Duodenal mucosa (tissue), 2 donors: ENCODE results near the gene UGT2B10.
"Not testable (repeated sequence)": the region's sequence is repeated elsewhere in the genome, so short reads cannot be mapped to it uniquely, and the experiment has no call there.

Experiments
- H3K27ac ChIP-seq: one replicate; pipeline ENCODE4 v1.7.0; 2013; ENCODE audit warnings: low read depth, low read length
- H3K27me3 ChIP-seq, 2 donors: one replicate each; pipeline ENCODE4 v1.7.0; 2013; ENCODE audit warnings: low read length in 2 of 2, control low read depth in 1 of 2; ENCODE audit not compliant: insufficient read depth in 2 of 2, control insufficient read depth in 1 of 2
- H3K36me3 ChIP-seq, 2 donors: one replicate each; pipeline ENCODE4 v1.7.0; 2013; ENCODE audit warnings: low read length in 2 of 2, control low read depth in 1 of 2; ENCODE audit not compliant: insufficient read depth in 2 of 2, control insufficient read depth in 1 of 2
- H3K4me1 ChIP-seq, 2 donors: one replicate each; pipeline ENCODE4 v1.7.0; 2013; ENCODE audit warnings: low read length in 2 of 2, control low read depth in 1 of 2; ENCODE audit not compliant: insufficient read depth in 2 of 2, control insufficient read depth in 1 of 2
- H3K4me3 ChIP-seq, 2 donors: one replicate each; pipeline ENCODE4 v1.7.0; 2013; ENCODE audit warnings: low read length in 2 of 2, low read depth in 1 of 2
- H3K9ac ChIP-seq, 2 donors: one replicate each; pipeline ENCODE4 v1.7.0; 2013; ENCODE audit warnings: low read length in 2 of 2, low read depth in 1 of 2
- H3K9me3 ChIP-seq, 2 donors: one replicate each; pipeline ENCODE4 v1.7.0; 2013; ENCODE audit warnings: low read length in 2 of 2, control low read depth in 1 of 2; ENCODE audit not compliant: control insufficient read depth in 1 of 2

Gene UGT2B10

DNA sequence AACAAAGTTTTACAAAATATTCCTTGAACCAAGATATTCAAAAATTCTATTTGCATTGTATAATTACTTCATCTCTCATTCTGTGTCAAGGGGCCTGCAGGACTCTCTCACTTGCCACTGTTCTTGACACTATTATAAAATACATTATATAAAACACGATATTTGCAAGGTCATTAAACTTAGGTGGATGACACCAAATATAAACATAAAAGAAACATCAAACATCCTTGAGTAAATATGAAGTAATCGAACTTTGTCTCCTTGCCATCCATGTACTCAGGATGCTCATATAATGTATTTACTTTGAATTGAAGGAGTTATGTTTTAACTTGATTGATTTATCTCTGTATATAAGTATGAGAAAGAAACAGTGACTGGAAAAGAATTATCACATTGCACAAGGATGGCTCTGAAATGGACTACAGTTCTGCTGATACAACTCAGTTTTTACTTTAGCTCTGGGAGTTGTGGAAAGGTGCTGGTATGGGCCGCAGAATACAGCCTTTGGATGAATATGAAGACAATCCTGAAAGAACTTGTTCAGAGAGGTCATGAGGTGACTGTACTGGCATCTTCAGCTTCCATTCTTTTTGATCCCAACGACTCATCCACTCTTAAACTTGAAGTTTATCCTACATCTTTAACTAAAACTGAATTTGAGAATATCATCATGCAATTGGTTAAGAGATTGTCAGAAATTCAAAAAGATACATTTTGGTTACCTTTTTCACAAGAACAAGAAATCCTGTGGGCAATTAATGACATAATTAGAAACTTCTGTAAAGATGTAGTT is at the start of gene UGT2B10:
Gene UGT2B10 (plus strand): TSS at position 378 of the 793 bp plus-strand sequence. CDS start 26 bp downstream, at position 404.
- H3K36me3 ChIP-seq, H3K9me3 ChIP-seq, H3K4me1 ChIP-seq, H3K27ac ChIP-seq, H3K27me3 ChIP-seq, H3K4me3 ChIP-seq, H3K9ac ChIP-seq: not testable (repeated sequence)

DNA sequence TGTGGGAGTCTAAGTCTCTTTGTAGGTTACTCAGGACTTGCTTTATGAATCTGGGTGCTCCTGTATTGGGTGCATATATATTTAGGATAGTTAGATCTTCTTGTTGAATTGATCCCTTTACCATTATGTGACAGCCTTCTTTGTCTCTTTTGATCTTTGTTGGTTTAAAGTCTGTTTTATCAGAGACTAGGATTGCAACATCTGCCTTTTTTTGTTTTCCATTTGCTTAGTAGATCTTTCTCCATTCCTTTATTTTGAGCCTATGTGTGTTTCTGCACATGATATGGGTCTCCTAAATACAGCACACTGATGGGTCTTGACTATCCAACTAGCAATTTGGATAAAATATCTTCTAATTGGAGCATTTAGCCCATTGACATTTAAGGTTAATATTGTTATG is 44.0 kb upstream of the UGT2B10 start:
- H3K36me3 ChIP-seq, H3K27me3 ChIP-seq, H3K27ac ChIP-seq, H3K9ac ChIP-seq, H3K4me3 ChIP-seq, H3K9me3 ChIP-seq, H3K4me1 ChIP-seq: not testable (repeated sequence)

DNA sequence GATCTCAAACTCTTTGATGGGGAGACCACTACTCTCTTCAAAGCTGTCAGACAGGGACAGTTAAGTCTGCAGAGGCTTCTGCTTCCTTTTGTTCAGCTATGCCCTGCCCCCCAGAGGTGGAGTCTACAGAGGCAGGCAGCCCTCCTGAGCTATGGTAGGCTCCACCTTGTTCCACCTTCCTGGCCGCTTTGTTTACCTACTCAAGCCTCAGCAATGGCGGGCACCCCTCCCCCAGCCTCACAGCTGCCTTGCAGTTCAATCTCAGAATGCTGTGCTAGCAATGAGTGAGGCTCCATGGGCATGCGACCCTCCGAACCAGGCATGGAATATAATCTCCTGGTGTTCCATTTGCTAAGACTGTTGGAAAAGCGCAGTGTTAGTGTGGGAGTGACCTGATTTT is 42.1 kb upstream of the UGT2B10 start:
- no peak overlapping the region for H3K9ac ChIP-seq
- no peaks in the 10 kb centered on the region for H3K27me3 ChIP-seq
- no peak overlapping the region for H3K4me3 ChIP-seq
- H3K4me1 ChIP-seq, result no peaks in the 10 kb centered on the region
- no peaks in the 10 kb centered on the region for H3K9me3 ChIP-seq
- H3K36me3 ChIP-seq, result no peaks in the 10 kb centered on the region
- H3K27ac ChIP-seq, result no peak overlapping the region

DNA sequence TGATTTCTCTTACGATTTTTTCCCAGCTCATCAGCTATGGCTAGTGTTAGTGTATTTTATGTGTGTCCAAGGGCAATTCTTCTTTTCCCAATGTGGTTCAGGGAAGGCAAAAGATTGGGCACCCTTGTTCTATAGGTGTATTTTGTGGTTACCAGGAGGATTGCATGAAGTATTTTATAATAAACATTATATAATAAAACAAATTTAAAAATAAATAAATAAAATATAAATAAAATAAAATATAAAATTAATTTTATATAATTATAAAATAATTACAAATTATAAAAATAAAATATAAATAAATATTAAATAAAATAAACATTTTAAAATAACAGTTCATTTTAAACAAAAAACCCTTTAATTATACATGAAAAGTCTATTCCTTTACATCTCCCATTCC is 35.6 kb upstream of the UGT2B10 start:
- Histone ChIP-seq H3K9ac (no peak overlapping the region), H3K4me3 (no peak overlapping the region), H3K4me1 (no peaks in the 10 kb centered on the region), H3K9me3 (no peaks in the 10 kb centered on the region), H3K36me3 (no peaks in the 10 kb centered on the region), H3K27ac (no peak overlapping the region), H3K27me3 (no peaks in the 10 kb centered on the region)

DNA sequence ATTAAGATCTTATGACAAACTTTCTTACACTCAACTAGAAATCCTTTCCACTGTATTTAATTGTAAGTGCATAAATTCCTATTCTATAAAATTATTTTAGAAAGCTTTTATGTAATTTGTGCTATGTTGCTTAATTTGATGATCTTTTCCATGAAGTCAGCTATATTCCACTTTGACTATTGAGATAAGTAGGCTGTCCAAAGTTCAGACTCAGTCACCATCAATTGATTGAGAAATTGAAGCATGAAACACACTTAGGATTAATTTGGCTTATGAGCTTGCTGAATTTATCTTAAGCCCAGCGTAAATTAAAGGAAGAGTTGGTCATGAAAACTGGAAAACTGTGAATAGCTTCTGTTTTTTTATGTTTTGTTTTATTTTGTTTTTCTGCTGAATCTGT is 18.7 kb upstream of the UGT2B10 start:
- no peaks in the 10 kb centered on the region for H3K36me3 ChIP-seq
- no peaks in the 10 kb centered on the region for H3K9me3 ChIP-seq
- no peak overlapping the region for H3K27ac ChIP-seq
- H3K9ac ChIP-seq, result no peak overlapping the region
- H3K4me1 ChIP-seq, result no peaks in the 10 kb centered on the region
- no peak overlapping the region for H3K4me3 ChIP-seq
- H3K27me3 ChIP-seq, result no peaks in the 10 kb centered on the region

DNA sequence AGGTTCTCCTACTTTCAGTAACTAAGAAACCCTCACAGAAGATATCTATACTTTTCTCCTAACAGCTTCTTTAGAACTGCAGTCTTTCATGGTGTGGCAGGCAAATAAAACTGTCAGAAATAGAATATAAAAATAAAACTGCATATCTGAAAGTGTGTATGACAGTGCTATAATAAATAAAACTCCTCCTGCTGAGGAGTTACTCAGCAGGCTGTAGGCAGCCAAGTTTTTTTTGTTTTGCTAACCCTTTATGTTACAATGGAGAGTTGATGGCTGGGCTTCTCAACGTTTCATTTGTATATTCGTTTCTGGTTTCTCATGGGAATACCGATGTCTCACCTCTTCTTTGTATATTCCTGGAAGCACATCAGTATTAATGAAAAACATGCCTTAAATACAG is 18.2 kb upstream of the UGT2B10 start:
- no peak overlapping the region for H3K4me3 ChIP-seq
- no peaks in the 10 kb centered on the region for H3K9me3 ChIP-seq
- H3K27me3 ChIP-seq, result no peaks in the 10 kb centered on the region
- no peak overlapping the region for H3K27ac ChIP-seq
- no peak overlapping the region for H3K9ac ChIP-seq
- H3K4me1 ChIP-seq, result no peaks in the 10 kb centered on the region
- no peaks in the 10 kb centered on the region for H3K36me3 ChIP-seq

DNA sequence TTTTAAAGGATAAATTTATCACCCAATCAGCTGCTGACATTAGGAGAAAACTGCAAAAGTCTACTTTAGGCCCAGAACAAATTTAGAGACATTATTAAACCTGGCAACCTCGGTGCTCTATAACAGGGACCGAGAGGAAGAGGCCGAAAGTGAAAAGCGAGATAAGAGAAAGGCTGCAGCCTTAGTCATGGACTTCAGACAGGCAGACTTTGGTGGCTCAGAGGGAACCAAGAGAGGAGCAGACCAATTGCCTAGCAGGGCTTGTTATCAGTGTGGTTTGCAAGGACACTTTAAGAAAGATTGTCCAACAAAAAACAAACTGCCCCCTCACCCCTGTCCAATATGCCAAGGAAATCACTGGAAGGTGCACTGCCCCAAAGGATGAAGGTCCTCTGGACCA is 12.8 kb upstream of the UGT2B10 start:
- Histone ChIP-seq H3K4me1 (no peaks in the 10 kb centered on the region), H3K27ac (no peak overlapping the region), H3K9me3 (peaks cover 0 to 2% of the 10 kb centered on the region in 2 donors), H3K27me3 (no peaks in the 10 kb centered on the region), H3K36me3 (no peaks in the 10 kb centered on the region), H3K4me3 (no peak overlapping the region), H3K9ac (no peak overlapping the region)

DNA sequence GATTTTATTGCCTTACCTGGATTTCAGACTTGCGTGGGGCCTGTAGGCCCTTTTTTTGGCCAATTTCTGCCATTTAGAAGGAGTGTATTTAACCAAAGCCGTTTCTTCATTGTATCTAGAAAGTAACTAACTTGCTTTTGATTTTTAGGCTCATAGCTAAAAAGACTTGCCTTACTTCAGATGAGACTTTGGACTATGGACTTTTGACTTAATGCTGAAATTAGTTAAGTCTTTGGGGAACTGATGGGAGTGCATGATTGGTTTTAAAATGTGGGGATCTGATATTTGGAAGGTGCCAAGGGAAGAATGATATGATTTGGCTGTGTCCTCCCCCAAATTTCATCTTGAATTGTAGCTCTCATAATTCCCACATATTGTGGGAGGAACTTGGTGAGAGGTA is 7.7 kb upstream of the UGT2B10 start:
- H3K9ac ChIP-seq, result no peak overlapping the region
- H3K36me3 ChIP-seq, result no peaks in the 10 kb centered on the region
- H3K4me1 ChIP-seq, result no peaks in the 10 kb centered on the region
- H3K27ac ChIP-seq, result no peak overlapping the region
- H3K4me3 ChIP-seq, result no peak overlapping the region
- H3K9me3 ChIP-seq, result peaks cover 0 to 2% of the 10 kb centered on the region in 2 donors
- H3K27me3 ChIP-seq, result no peaks in the 10 kb centered on the region

DNA sequence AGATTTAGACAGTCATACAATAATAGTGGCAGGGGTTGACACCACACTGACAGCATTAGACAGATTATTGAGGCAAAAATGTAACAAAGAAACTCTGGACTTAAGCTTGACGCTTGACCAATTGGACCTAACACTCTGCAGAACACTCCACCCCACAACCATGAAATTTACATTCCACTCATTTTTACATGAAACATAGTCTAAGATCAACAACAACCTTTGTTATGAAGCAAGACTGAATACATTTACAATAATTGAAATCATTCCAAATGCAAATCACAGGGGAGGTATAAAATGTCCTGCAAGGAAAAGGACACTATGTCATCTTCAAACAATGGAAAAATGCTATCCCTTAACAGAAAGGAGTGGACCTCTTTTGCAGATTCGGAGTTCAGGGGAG is 4.9 kb upstream of the UGT2B10 start:
- Histone ChIP-seq H3K9ac (no peak overlapping the region), H3K27me3 (no peaks in the 10 kb centered on the region), H3K4me1 (no peaks in the 10 kb centered on the region), H3K27ac (no peak overlapping the region), H3K4me3 (no peak overlapping the region), H3K9me3 (peaks cover 0 to 2% of the 10 kb centered on the region in 2 donors), H3K36me3 (no peaks in the 10 kb centered on the region)

DNA sequence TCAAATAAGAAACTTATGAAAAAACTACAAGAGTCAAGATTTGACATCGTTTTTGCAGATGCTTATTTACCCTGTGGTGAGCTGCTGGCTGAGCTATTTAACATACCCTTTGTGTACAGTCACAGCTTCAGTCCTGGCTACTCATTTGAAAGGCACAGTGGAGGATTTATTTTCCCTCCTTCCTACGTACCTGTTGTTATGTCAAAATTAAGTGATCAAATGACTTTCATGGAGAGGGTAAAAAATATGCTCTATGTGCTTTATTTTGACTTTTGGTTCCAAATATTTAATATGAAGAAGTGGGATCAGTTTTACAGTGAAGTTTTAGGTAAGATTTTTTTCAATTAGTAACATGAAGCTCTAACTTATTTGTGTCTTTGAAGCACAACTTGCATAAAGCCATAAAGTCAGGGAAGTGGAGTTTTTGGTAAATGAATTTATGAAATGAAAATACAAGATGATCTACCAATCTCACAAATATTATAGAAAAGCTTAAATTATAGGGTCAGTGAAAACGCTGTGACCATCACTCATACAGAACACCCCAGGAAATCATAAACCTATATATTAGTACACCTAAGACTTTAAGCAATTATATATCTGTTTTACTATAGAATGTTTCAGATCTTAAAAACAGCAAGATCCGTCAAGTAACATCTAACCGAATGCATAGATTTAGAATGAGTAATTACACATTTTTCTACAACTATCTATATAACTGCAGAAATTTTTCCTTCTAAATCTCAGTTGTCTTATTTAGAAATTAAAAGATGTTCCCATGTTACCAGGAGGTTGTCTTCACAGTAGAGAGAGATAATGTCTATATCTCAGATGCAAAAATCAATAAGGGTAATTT is 844 bp downstream of the UGT2B10 start:
- not testable (repeated sequence) for H3K27ac ChIP-seq, H3K27me3 ChIP-seq, H3K9me3 ChIP-seq, H3K36me3 ChIP-seq, H3K4me3 ChIP-seq, H3K4me1 ChIP-seq, H3K9ac ChIP-seq
